GM12873 (cell line): ENCODE results near the gene THOC6.

Source experiments
- TF ChIP-seq, protein P1 (sequence below): IDR thresholded peaks from 2 replicates; pipeline ENCODE4 v1.5.1; 2012; ENCODE audit warnings: low read depth, mild to moderate bottlenecking, moderate library complexity, low read length, control low read depth; ENCODE audit not compliant: insufficient read depth; ENCODE audit errors: missing control alignments

THOC6 gene

GRCh38 chr16:3004781-3005284 lies 19.0 kb upstream of the THOC6 start:
- TF ChIP-seq, protein P1, sequence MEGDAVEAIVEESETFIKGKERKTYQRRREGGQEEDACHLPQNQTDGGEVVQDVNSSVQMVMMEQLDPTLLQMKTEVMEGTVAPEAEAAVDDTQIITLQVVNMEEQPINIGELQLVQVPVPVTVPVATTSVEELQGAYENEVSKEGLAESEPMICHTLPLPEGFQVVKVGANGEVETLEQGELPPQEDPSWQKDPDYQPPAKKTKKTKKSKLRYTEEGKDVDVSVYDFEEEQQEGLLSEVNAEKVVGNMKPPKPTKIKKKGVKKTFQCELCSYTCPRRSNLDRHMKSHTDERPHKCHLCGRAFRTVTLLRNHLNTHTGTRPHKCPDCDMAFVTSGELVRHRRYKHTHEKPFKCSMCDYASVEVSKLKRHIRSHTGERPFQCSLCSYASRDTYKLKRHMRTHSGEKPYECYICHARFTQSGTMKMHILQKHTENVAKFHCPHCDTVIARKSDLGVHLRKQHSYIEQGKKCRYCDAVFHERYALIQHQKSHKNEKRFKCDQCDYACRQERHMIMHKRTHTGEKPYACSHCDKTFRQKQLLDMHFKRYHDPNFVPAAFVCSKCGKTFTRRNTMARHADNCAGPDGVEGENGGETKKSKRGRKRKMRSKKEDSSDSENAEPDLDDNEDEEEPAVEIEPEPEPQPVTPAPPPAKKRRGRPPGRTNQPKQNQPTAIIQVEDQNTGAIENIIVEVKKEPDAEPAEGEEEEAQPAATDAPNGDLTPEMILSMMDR = no peak

GRCh38 chr16:3007059-3007956 lies 16.5 kb upstream of the THOC6 start:
- TF ChIP-seq, protein P1 = no peak

GRCh38 chr16:3007957-3008689 lies 15.7 kb upstream of the THOC6 start:
- TF ChIP-seq, protein P1 = no peak

- TF ChIP-seq, protein P1 = no peak
Observed at GRCh38 chr16:3008690-3009037, 15.2 kb upstream of the THOC6 start.

DNA sequence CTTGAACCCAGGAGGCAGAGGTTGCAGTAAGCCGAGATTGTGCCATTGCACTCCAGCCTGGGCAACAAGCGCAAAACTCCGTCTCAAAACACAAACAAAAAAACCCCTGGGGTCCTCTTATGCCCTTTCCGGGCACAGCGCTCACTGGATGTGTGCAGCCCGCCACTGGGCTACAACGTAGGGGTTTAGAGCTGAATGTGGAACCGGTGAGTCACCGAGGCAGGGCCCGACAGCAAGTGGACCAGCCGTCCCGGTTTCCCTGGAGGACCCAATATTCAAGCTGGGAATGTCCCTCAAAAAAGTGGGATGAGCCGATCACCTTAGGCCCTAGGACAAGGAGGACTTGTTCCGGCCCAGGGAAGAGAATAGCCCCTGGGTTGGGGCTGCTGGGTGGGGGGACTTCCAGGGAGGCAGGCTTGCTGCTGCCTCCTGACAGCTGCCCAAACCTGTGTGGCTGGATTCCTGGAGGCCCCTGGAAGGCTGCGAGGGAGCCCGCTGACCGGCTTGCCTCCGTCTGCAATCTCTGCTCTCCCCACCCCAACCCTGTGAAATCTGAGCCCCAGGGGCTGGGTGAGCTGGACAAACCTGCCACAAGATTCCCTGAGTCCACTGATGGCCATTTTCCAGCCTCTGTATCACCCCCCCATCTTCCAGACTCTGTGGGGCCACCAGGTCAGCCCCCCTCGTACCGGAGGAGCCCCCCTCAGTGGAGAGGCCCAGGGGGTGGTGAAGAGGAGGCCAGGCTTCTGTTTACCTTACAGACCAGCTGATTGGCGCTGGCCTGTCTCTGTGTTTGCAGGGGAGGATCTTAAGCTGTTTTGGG lies 14.1 kb upstream of the THOC6 start:
- TF ChIP-seq, protein P1 = no peak

DNA sequence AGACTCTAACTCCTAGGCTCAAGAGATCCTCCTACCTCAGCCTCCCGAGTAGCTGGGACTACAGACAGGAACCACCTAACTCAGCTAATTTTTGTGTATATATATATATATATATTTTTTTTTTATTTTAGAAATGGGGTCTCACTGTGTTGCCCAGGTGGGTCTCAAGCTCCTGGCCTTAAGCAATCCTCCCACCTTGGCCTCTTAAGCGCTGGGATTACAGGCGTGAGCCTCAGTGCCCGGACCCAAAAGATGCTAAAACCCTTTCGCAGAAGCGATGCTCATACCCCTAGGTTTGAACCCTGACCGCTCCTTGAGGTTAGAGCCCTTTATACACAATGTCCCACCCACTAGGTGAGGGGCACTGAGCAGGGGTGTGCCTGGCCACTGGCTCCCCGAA lies 13.3 kb upstream of the THOC6 start:
- TF ChIP-seq, protein P1 = no peak
